Prostate gland (tissue), 2 donors: ENCODE results near the gene LCA5. TPM values are rescaled to one million over a fixed set of nuclear protein-coding genes. Genes with fewer than 3 reads are reported as not detected.
A peak's percentile ranks its signal among the peaks of the same experiment; 100 is the strongest.

ENCODE experiments used
- DNase-seq: peaks from one replicate; pipeline ENCODE4 v3.0.0-alpha.2; 2019; ENCODE audit warnings: low spot score
- H3K27ac ChIP-seq, 2 donors: fragments of 200-600 bp; sonication (generic); 2 replicates each; pipeline ENCODE4 v1.5.1; 2017 to 2019
- H3K27me3 ChIP-seq: fragments of 200-600 bp; sonication (generic); replicated peaks from 2 replicates; pipeline ENCODE4 v1.5.1; 2019; ENCODE audit not compliant: insufficient read depth
- H3K36me3 ChIP-seq, 2 donors: fragments of 200-600 bp; sonication (generic); 1 replicate in 1 of 2; 2 replicates in 1 of 2; pipeline versions ENCODE4 v1.5.1 to v1.8.1; 2017 to 2019
- H3K4me1 ChIP-seq: fragments of 200-600 bp; sonication (generic); replicated peaks from 2 replicates; pipeline ENCODE4 v1.5.1; 2019
- H3K4me3 ChIP-seq, 2 donors: fragments of 200-600 bp; sonication (generic); 2 replicates each; pipeline ENCODE4 v1.5.1; 2017 to 2019
- H3K9me3 ChIP-seq: fragments of 200-600 bp; sonication (generic); 2 replicates; pipeline ENCODE4 v1.5.1; 2017
- CTCF ChIP-seq, 4 experiments: fragments of 200-600 bp in 2 of 4; fragments of 450-650 bp in 2 of 4; sonication (generic) in 2 of 4; IDR thresholded peaks; 1 replicate in 3 of 4; 2 replicates in 1 of 4; pipeline ENCODE4 v1.5.1; 2016 to 2019; ENCODE audit warnings: antibody characterized with exemption in 4 of 4, mild to moderate bottlenecking in 2 of 4, moderate library complexity in 2 of 4
- POLR2A ChIP-seq: fragments of 450-650 bp; IDR thresholded peaks from one replicate; pipeline ENCODE4 v1.6.1; 2016; ENCODE audit warnings: antibody characterized with exemption, mild to moderate bottlenecking
- POLR2AphosphoS5 ChIP-seq: sonication (generic); formaldehyde crosslinking; IDR thresholded peaks from one replicate; pipeline ENCODE4 v1.6.1; 2017; ENCODE audit warnings: antibody characterized with exemption
- WGBS: methylation state at CpG from one replicate; pipeline ENCODE4 v1.1.5; 2018; 5-methylcytosine and 5-hydroxymethylcytosine counted together
- intact Hi-C: fragments of 100-400 bp; cut with DNase I; formaldehyde crosslinking; loops from one replicate; pipeline ENCODE4 v1.14.2; 2022
- total RNA-seq, 2 donors: library from RNA; depleted of rRNA; stranded (reverse); fragments of >200 nt; gene quantifications; one replicate each; pipeline ENCODE4 v1.1.0, GENCODE V29; 2016

The LCA5 gene
- total RNA-seq, 2 donors from 2014 or later, result 4.9 to 11.2 TPM

GRCh38 chr6:79574174-79574573 is 36.9 kb upstream of the LCA5 start:
- intact Hi-C loops, result loop anchor here (2.0 to 5.0 kb wide), 3 partner anchors 98 to 238 kb away; no protein-coding TSS in a partner anchor
- WGBS, result 92% methylated on average over 1 of the region's 1 CpG
- H3K27ac ChIP-seq, result no peak overlapping the region

GRCh38 chr6:79571030-79571367 is 33.8 kb upstream of the LCA5 start:
- intact Hi-C loops, result loop anchor here (5.0 kb wide), 2 partner anchors 101 to 241 kb away; no protein-coding TSS in a partner anchor
- TF ChIP-seq CTCF (IDR thresholded peaks at IDR 0.05), result no peak
- no peak for TF ChIP-seq POLR2A
- TF ChIP-seq POLR2AphosphoS5, result no peak
- Histone ChIP-seq H3K4me1 (no peaks in the 10 kb centered on the region), H3K36me3 (no peaks in the 10 kb centered on the region), H3K27me3 (no peaks in the 10 kb centered on the region), H3K9me3 (no peaks in the 10 kb centered on the region), H3K4me3 (peak overlapping the region in 1 of 2 donors; percentile 1), H3K27ac (no peak overlapping the region)
- no peak for DNase-seq
- WGBS, result 32% methylated on average over 2 of the region's 2 CpGs

More at GRCh38 chr6:79574174-79574573, 36.9 kb upstream of the LCA5 start:
- Histone ChIP-seq H3K4me3 (no peak overlapping the region), H3K9me3 (no peaks in the 10 kb centered on the region), H3K27me3 (no peaks in the 10 kb centered on the region), H3K4me1 (no peaks in the 10 kb centered on the region), H3K36me3 (no peaks in the 10 kb centered on the region)
- TF ChIP-seq CTCF (IDR thresholded peaks at IDR 0.05) (no peak), POLR2A (no peak), POLR2AphosphoS5 (no peak)
- DNase-seq, result no peak

GRCh38 chr6:79570129-79571029 is 33.1 kb upstream of the LCA5 start:
- TF ChIP-seq POLR2AphosphoS5 (no peak), CTCF (IDR thresholded peaks at IDR 0.05) (peak; percentile 25 to 83 (median 70)), POLR2A (no peak)
- intact Hi-C loops, result loop anchor here (5.0 kb wide), 2 partner anchors 102 to 242 kb away; no protein-coding TSS in a partner anchor
- peak overlapping the region in 1 of 2 donors; percentile 1 for H3K4me3 ChIP-seq
- WGBS, result 7% methylated on average over 3 of the region's 3 CpGs
- H3K9me3 ChIP-seq, result no peaks in the 10 kb centered on the region
- DNase-seq, result peak; percentile 16
- no peaks in the 10 kb centered on the region for H3K4me1 ChIP-seq
- no peaks in the 10 kb centered on the region for H3K27me3 ChIP-seq
- H3K27ac ChIP-seq, result no peak overlapping the region
- no peaks in the 10 kb centered on the region for H3K36me3 ChIP-seq

GRCh38 chr6:79568996-79569395 is 31.8 kb upstream of the LCA5 start:
- no peak overlapping the region for H3K27ac ChIP-seq
- DNase-seq, result no peak
- H3K4me1 ChIP-seq, result no peaks in the 10 kb centered on the region
- no peaks in the 10 kb centered on the region for H3K27me3 ChIP-seq
- intact Hi-C loops, result no loop called here
- H3K9me3 ChIP-seq, result no peaks in the 10 kb centered on the region
- TF ChIP-seq CTCF (IDR thresholded peaks at IDR 0.05), result no peak
- TF ChIP-seq POLR2AphosphoS5, result no peak
- TF ChIP-seq POLR2A, result no peak
- 94% methylated on average over 2 of the region's 2 CpGs for WGBS
- H3K36me3 ChIP-seq, result no peaks in the 10 kb centered on the region
- H3K4me3 ChIP-seq, result no peak overlapping the region

GRCh38 chr6:79564636-79565035 is 27.4 kb upstream of the LCA5 start:
- H3K27ac ChIP-seq, result no peak overlapping the region
- intact Hi-C loops, result no loop called here
- no peak overlapping the region for H3K4me3 ChIP-seq
- H3K4me1 ChIP-seq, result no peaks in the 10 kb centered on the region
- DNase-seq, result no peak
- H3K27me3 ChIP-seq, result no peaks in the 10 kb centered on the region
- 72% methylated on average over 2 of the region's 2 CpGs for WGBS
- H3K36me3 ChIP-seq, result no peaks in the 10 kb centered on the region
- H3K9me3 ChIP-seq, result no peaks in the 10 kb centered on the region
- TF ChIP-seq CTCF (IDR thresholded peaks at IDR 0.05), result no peak
- TF ChIP-seq POLR2A, result no peak
- TF ChIP-seq POLR2AphosphoS5, result no peak
